Heart right ventricle (tissue), 16 donors: ENCODE results near the gene TACR2. TPM values are rescaled to one million over a fixed set of nuclear protein-coding genes. Genes with fewer than 3 reads are reported as not detected.
A peak's percentile ranks its signal among the peaks of the same experiment; 100 is the strongest.

Experiments
- ATAC-seq, 8 donors: fragments of 200-7000 bp; cut with Tn5 transposase; one replicate each; pipeline ENCODE4 v1.9.1; 2020; ENCODE audit warnings: mild to moderate bottlenecking in 8 of 8, moderate library complexity in 8 of 8, moderate number of reproducible peaks in 1 of 8
- DNase-seq, 2 donors: peaks; one replicate each; pipeline ENCODE4 v3.0.0-alpha.2; 2020
- H3K27ac ChIP-seq, 10 donors: fragments of 200-600 bp; sonication (generic) in 2 of 10; one replicate each; pipeline versions ENCODE4 v1.5.0 to v1.8.0; 2020 to 2022; ENCODE audit warnings: mild to moderate bottlenecking in 3 of 10
- H3K27me3 ChIP-seq, 7 donors: fragments of 200-600 bp; one replicate each; pipeline ENCODE4 v1.8.0; 2021 to 2022; ENCODE audit warnings: mild to moderate bottlenecking in 2 of 7
- H3K36me3 ChIP-seq, 9 donors: fragments of 200-600 bp; sonication (generic) in 1 of 9; one replicate each; pipeline versions ENCODE4 v1.5.0 to v1.8.0; 2020 to 2022; ENCODE audit warnings: mild to moderate bottlenecking in 2 of 9
- H3K4me1 ChIP-seq, 9 donors: fragments of 200-600 bp; sonication (generic) in 1 of 9; one replicate each; pipeline versions ENCODE4 v1.5.0 to v1.8.0; 2020 to 2022; ENCODE audit warnings: mild to moderate bottlenecking in 4 of 9
- H3K4me3 ChIP-seq, 10 donors: fragments of 200-600 bp; sonication (generic) in 2 of 10; one replicate each; pipeline versions ENCODE4 v1.5.0 to v1.8.0; 2020 to 2022; ENCODE audit warnings: mild to moderate bottlenecking in 7 of 10, moderate library complexity in 2 of 10
- H3K9me3 ChIP-seq, 11 donors: fragments of 200-600 bp in 10 of 11; sonication (generic) in 2 of 11; one replicate each; pipeline versions ENCODE4 v1.5.0 to v1.8.0; 2013 to 2022; ENCODE audit warnings: mild to moderate bottlenecking in 2 of 11, control low read depth in 1 of 11, moderate library complexity in 1 of 11
- WGBS, 2 donors: extraction: QIAGEN DNeasy Blood & Tissue Kit; methylation state at CpG; one replicate each; pipeline ENCODE4 v1.1.7; 2013; ENCODE audit warnings: inconsistent platforms in 1 of 2; 5-methylcytosine and 5-hydroxymethylcytosine counted together
- intact Hi-C, 10 donors: fragments of 100-400 bp; cut with DNase I; formaldehyde crosslinking; loops; one replicate each; pipeline versions ENCODE4 v1.11.1 to v1.14.2; 2022
- polyA plus RNA-seq, 2 donors: library from polyadenylated mRNA; stranded (reverse); fragments of 200-250 nt; gene quantifications; one replicate each; pipeline ENCODE4 v1.2.3, GENCODE V29; 2013
- total RNA-seq, 10 donors: library from RNA; stranded (reverse); fragmentation: NEBNext Ultra II Directional in 3 of 10; extraction: Animal tissue kit (Norgen Biotek cat#: 25700) in 3 of 10; gene quantifications; one replicate each; pipeline versions ENCODE4 v1.2.1 to v1.2.4, GENCODE V29; 2021 to 2023
- TF ChIP-seq, protein P1 (sequence below), 9 donors: fragments of 200-600 bp; sonication (generic) in 2 of 9; IDR thresholded peaks; one replicate each; pipeline versions ENCODE4 v1.5.0 to v1.8.0; 2021 to 2022; ENCODE audit warnings: antibody characterized with exemption in 9 of 9, mild to moderate bottlenecking in 5 of 9, moderate library complexity in 1 of 9
- donor health status: Arrhythmogenic right ventricular cardiomyopathy.
- donor health status: ischemic (EF 13 %, LVEDD 7.1; RV severe dilation, severe dysfunction).
- donor health status: healthy with polysubstance abuse.
- donor health status: DM: no; HTN: yes; CAD: no.
- donor health status: DM: no; HTN: no; CAD: no.
- donor health status: ischemic (EF 25% LVEDD 6.9; RV normal size, moderate dysfunction).
- donor health status: ischemic (EF 25% LVEDD 5.7; RV mildly dilated, moderate dysfunction).
- donor health status: healthy.
- donor health status: DM: yes; HTN: yes; CAD: no.
- donor health status: Ischemic cardiomyopathy.
- donor health status: ischemic (EF 35%, LVEDD 5.7; RV mildly dilated, moderate dysfunction).
- donor health status: nonischemic (EF 11% LVEDD 7.7; RV severe dilation, severe dysfunction).
- donor health status: DM: yes; HTN: yes; CAD: no.
- donor health status: PGD.
- donor health status: ischemic (EF 29% LVEDD 5.4; RV normal size, mild dysfunction).
- donor health status: nonischemic (EF 23%, LVEDD 6.1; RV moderate dilation, normal function).

Gene TACR2
- total and polyA plus RNA-seq, 12 donors = 0.13 to 0.93 (median 0.20) TPM; not detected in 3

- intact Hi-C loops = no loop called here
- Histone ChIP-seq H3K27me3 (no peaks in the 10 kb centered on the region), H3K4me3 (no peak overlapping the region), H3K4me1 (peaks cover 0 to 28% (median 8%) of the 10 kb centered on the region in 9 donors), H3K36me3 (peaks cover 0 to 100% (median 27%) of the 10 kb centered on the region in 9 donors), H3K9me3 (no peaks in the 10 kb centered on the region), H3K27ac (peak overlapping the region in 8 of 10 donors; percentile 35 to 79 (median 74))
- ATAC-seq (peak in 7 of 8 donors; percentile 56 to 82 (median 68)), DNase-seq (peak in 1 of 2 donors; percentile 59)
- TF ChIP-seq, protein P1, sequence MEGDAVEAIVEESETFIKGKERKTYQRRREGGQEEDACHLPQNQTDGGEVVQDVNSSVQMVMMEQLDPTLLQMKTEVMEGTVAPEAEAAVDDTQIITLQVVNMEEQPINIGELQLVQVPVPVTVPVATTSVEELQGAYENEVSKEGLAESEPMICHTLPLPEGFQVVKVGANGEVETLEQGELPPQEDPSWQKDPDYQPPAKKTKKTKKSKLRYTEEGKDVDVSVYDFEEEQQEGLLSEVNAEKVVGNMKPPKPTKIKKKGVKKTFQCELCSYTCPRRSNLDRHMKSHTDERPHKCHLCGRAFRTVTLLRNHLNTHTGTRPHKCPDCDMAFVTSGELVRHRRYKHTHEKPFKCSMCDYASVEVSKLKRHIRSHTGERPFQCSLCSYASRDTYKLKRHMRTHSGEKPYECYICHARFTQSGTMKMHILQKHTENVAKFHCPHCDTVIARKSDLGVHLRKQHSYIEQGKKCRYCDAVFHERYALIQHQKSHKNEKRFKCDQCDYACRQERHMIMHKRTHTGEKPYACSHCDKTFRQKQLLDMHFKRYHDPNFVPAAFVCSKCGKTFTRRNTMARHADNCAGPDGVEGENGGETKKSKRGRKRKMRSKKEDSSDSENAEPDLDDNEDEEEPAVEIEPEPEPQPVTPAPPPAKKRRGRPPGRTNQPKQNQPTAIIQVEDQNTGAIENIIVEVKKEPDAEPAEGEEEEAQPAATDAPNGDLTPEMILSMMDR (IDR thresholded peaks at IDR 0.05) = no peak
- WGBS, 2 donors = 65 to 75% methylated on average over 1 of the region's 1 CpG
Observed at GRCh38 chr10:69397972-69398371, 18.7 kb downstream of the TACR2 start.

- intact Hi-C loops = loop anchor here in 3 of 10 donors (5.0 kb wide), 3 partner anchors 72 to 157 kb away; no protein-coding TSS in a partner anchor
Observed at GRCh38 chr10:69394020-69394419, 22.7 kb downstream of the TACR2 start.

DNA sequence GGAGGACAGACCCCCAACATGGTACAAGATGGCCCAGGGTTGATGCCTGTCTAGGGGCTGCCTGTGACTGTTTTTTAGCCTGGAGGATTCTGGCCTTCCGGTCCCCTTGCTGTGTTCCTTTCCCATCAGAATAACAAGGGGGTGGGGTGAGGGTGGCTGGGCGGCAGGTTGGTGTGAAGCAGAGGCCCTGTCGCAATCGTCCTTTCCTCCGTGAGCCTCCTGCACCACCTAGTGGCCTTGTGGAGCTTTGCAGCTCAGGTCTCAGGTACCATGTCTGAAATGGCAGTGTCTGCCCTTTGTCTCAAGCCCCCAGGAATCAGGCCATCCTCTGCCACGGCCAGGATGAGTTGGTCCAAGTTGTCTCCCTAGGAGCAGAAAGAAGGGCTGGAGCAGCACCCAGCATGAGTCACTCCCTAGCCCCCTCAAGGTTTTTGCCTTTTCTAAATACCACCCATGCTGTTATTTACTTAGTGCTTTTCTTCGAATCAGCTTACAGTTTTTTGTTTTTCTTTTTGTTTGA lies 24.2 kb downstream of the TACR2 start:
- peak overlapping the region in 3 of 10 donors; percentile 11 to 57 (median 38) for H3K27ac ChIP-seq
- ATAC-seq (peak; percentile 88 to 94 (median 90)), DNase-seq (peak; percentile 83 to 89)
- intact Hi-C loops = loop anchor here (1.0 to 5.0 kb wide), 5 partner anchors 70 to 156 kb away; no protein-coding TSS in a partner anchor
- H3K27me3 ChIP-seq = no peaks in the 10 kb centered on the region
- TF ChIP-seq, protein P1 (IDR thresholded peaks at IDR 0.05) = peak; percentile 92 to 98 (median 96)
- 14 to 15% methylated on average over 7 of the region's 7 CpGs for WGBS, 2 donors
- H3K36me3 ChIP-seq = peaks cover 0 to 100% (median 36%) of the 10 kb centered on the region in 9 donors
- peaks cover 8 to 45% (median 28%) of the 10 kb centered on the region in 9 donors for H3K4me1 ChIP-seq
- H3K9me3 ChIP-seq = no peaks in the 10 kb centered on the region
- no peak overlapping the region for H3K4me3 ChIP-seq

More at GRCh38 chr10:69394020-69394419, 22.7 kb downstream of the TACR2 start:
- TF ChIP-seq, protein P1 (IDR thresholded peaks at IDR 0.05) = no peak
- H3K4me1 ChIP-seq = peaks cover 8 to 55% (median 30%) of the 10 kb centered on the region in 9 donors
- no peaks in the 10 kb centered on the region for H3K27me3 ChIP-seq
- peaks cover 0 to 100% (median 21%) of the 10 kb centered on the region in 9 donors for H3K36me3 ChIP-seq
- 77 to 97% methylated on average over 1 of the region's 1 CpG for WGBS, 2 donors
- no peak overlapping the region for H3K4me3 ChIP-seq
- H3K27ac ChIP-seq = no peak overlapping the region
- DNase-seq = no peak
- ATAC-seq = no peak
- no peaks in the 10 kb centered on the region for H3K9me3 ChIP-seq

GRCh38 chr10:69391158-69391557 lies 25.6 kb downstream of the TACR2 start:
- no peaks in the 10 kb centered on the region for H3K9me3 ChIP-seq
- no peak overlapping the region for H3K4me3 ChIP-seq
- no peaks in the 10 kb centered on the region for H3K27me3 ChIP-seq
- peak in 6 of 8 donors; percentile 8 to 58 (median 46) for ATAC-seq
- peaks cover 0 to 100% (median 43%) of the 10 kb centered on the region in 9 donors for H3K36me3 ChIP-seq
- WGBS, 2 donors = 46 to 53% methylated on average over 6 of the region's 6 CpGs
- peak overlapping the region in 3 of 10 donors; percentile 3 to 35 (median 26) for H3K27ac ChIP-seq
- H3K4me1 ChIP-seq = peaks cover 8 to 36% (median 25%) of the 10 kb centered on the region in 9 donors
- intact Hi-C loops = loop anchor here in 4 of 10 donors (2.0 to 5.0 kb wide), 4 partner anchors 69 to 154 kb away; no protein-coding TSS in a partner anchor
- DNase-seq = peak in 1 of 2 donors; percentile 48
- TF ChIP-seq, protein P1 (IDR thresholded peaks at IDR 0.05) = no peak
